Skin epidermis (tissue), 12 donors: ENCODE measurements around the gene MACF1.

Experiments used
- H3K27ac ChIP-seq, 21 experiments: fragments of 200-600 bp; sonication (generic) in 11 of 21; one replicate each; pipeline ENCODE4 v1.5.0; 2020; ENCODE audit warnings: mild to moderate bottlenecking in 3 of 21, inconsistent platforms in 2 of 21, moderate library complexity in 2 of 21
- H3K4me3 ChIP-seq, 7 experiments: fragments of 200-600 bp; sonication (generic) in 2 of 7; one replicate each; pipeline ENCODE4 v1.5.0; 2020; ENCODE audit warnings: inconsistent platforms in 2 of 7, mild to moderate bottlenecking in 2 of 7, moderate library complexity in 1 of 7

Gene MACF1

GRCh38 chr1:39174390-39175081, 30.0 kb upstream of the MACF1 start:
- H3K27ac ChIP-seq: peak overlapping the region in 11 of 21 experiments; percentile 19 to 81 (median 60)

GRCh38 chr1:39177706-39178105, 26.8 kb upstream of the MACF1 start:
- Histone ChIP-seq H3K27ac (peak overlapping the region in 1 of 21 experiments; percentile 49), H3K4me3 (no peak overlapping the region)

More at GRCh38 chr1:39174390-39175081, 30.0 kb upstream of the MACF1 start:
- no peak overlapping the region for H3K4me3 ChIP-seq

GRCh38 chr1:39178541-39179431, 25.7 kb upstream of the MACF1 start:
- H3K4me3 ChIP-seq: no peak overlapping the region
- peak overlapping the region in 4 of 21 experiments; percentile 7 to 49 (median 28) for H3K27ac ChIP-seq

- no peak overlapping the region for H3K4me3 ChIP-seq
- no peak overlapping the region for H3K27ac ChIP-seq
Measured at GRCh38 chr1:39181311-39181710, 23.2 kb upstream of the MACF1 start.

GRCh38 chr1:39182804-39183203, 21.7 kb upstream of the MACF1 start:
- H3K4me3 ChIP-seq: no peak overlapping the region
- H3K27ac ChIP-seq: peak overlapping the region in 15 of 21 experiments; percentile 4 to 85 (median 50)

GRCh38 chr1:39183503-39184353, 20.8 kb upstream of the MACF1 start:
- Histone ChIP-seq H3K27ac (peak overlapping the region in 20 of 21 experiments; percentile 19 to 85 (median 72)), H3K4me3 (no peak overlapping the region)

- Histone ChIP-seq H3K27ac (peak overlapping the region in 20 of 21 experiments; percentile 34 to 85 (median 71)), H3K4me3 (no peak overlapping the region)
Measured at GRCh38 chr1:39184354-39184818, 20.1 kb upstream of the MACF1 start.

GRCh38 chr1:39187275-39188046, 17.0 kb upstream of the MACF1 start:
- H3K27ac ChIP-seq: peak overlapping the region in 5 of 21 experiments; percentile 20 to 63 (median 36)
- no peak overlapping the region for H3K4me3 ChIP-seq

GRCh38 chr1:39189592-39190041, 14.9 kb upstream of the MACF1 start:
- Histone ChIP-seq H3K27ac (peak overlapping the region in 4 of 21 experiments; percentile 31 to 85 (median 37)), H3K4me3 (no peak overlapping the region)

GRCh38 chr1:39190096-39190495, 14.4 kb upstream of the MACF1 start:
- Histone ChIP-seq H3K27ac (peak overlapping the region in 2 of 21 experiments; percentile 39 to 85), H3K4me3 (no peak overlapping the region)

- Histone ChIP-seq H3K27ac (peak overlapping the region in 17 of 21 experiments; percentile 8 to 91 (median 59)), H3K4me3 (no peak overlapping the region)
Measured at GRCh38 chr1:39194398-39195051, 10.0 kb upstream of the MACF1 start.

- Histone ChIP-seq H3K27ac (peak overlapping the region in 17 of 21 experiments; percentile 8 to 91 (median 66)), H3K4me3 (no peak overlapping the region)
Measured at GRCh38 chr1:39195166-39196111, 9.1 kb upstream of the MACF1 start.

GRCh38 chr1:39196244-39197215, 8.0 kb upstream of the MACF1 start:
- Histone ChIP-seq H3K27ac (peak overlapping the region in 18 of 21 experiments; percentile 1 to 91 (median 60)), H3K4me3 (no peak overlapping the region)

GRCh38 chr1:39199593-39199992, 4.9 kb upstream of the MACF1 start:
- Histone ChIP-seq H3K27ac (peak overlapping the region in 3 of 21 experiments; percentile 1 to 7 (median 2)), H3K4me3 (no peak overlapping the region)

- peak overlapping the region; percentile 10 to 38 (median 19) for H3K4me3 ChIP-seq
- peak overlapping the region in 20 of 21 experiments; percentile 68 to 94 (median 84) for H3K27ac ChIP-seq
Measured at GRCh38 chr1:39205102-39205780, 746 bp downstream of the MACF1 start.
